GM19455 (cell line): ENCODE results near the gene PSMB7.

Source experiments
- ATAC-seq: cut with Tn5 transposase; IDR thresholded peaks from one replicate; pipeline ENCODE4 v1.9.1; 2021; ENCODE audit not compliant: unreplicated experiment

Gene PSMB7

GRCh38 chr9:124346347-124347163, 68.7 kb downstream of the PSMB7 start:
- ATAC-seq = no peak

- no peak for ATAC-seq
These were observed 69.4 kb downstream of the PSMB7 start for GRCh38 chr9:124345751-124346281.

- no peak for ATAC-seq
These were observed 70.2 kb downstream of the PSMB7 start for GRCh38 chr9:124345063-124345462.

- ATAC-seq = no peak
These were observed 70.8 kb downstream of the PSMB7 start for GRCh38 chr9:124344291-124345050.

- ATAC-seq = no peak
These were observed 71.5 kb downstream of the PSMB7 start for GRCh38 chr9:124343533-124344290.

GRCh38 chr9:124342776-124343485, 72.3 kb downstream of the PSMB7 start:
- ATAC-seq = no peak

GRCh38 chr9:124342402-124342775, 72.9 kb downstream of the PSMB7 start:
- no peak for ATAC-seq

- ATAC-seq = no peak
These were observed 73.6 kb downstream of the PSMB7 start for GRCh38 chr9:124341455-124342170.

- ATAC-seq = no peak
These were observed 74.8 kb downstream of the PSMB7 start for GRCh38 chr9:124340219-124341069.

GRCh38 chr9:124339603-124340146, 75.6 kb downstream of the PSMB7 start:
- no peak for ATAC-seq

GRCh38 chr9:124337562-124337961, 77.7 kb downstream of the PSMB7 start:
- ATAC-seq = no peak

GRCh38 chr9:124335320-124335707, 79.9 kb downstream of the PSMB7 start:
- ATAC-seq = no peak

GRCh38 chr9:124334568-124335319, 80.5 kb downstream of the PSMB7 start:
- ATAC-seq = no peak

GRCh38 chr9:124333203-124333579, 82.1 kb downstream of the PSMB7 start:
- no peak for ATAC-seq

- no peak for ATAC-seq
These were observed 82.7 kb downstream of the PSMB7 start for GRCh38 chr9:124332361-124333202.

- no peak for ATAC-seq
These were observed 83.7 kb downstream of the PSMB7 start for GRCh38 chr9:124331580-124331979.

GRCh38 chr9:124330011-124330697, 85.1 kb downstream of the PSMB7 start:
- no peak for ATAC-seq
